CD4-positive, alpha-beta T cell treated with Interleukin-17A for 1 hour (primary cell): Measurements from ENCODE around the gene MSH5.

Experiments
- DNase-seq: peaks from one replicate; pipeline ENCODE4 v3.0.0-alpha.2; 2020

MSH5 gene

GRCh38 chr6:31730631-31731086 is 9.1 kb upstream of the MSH5 start:
- no peak for DNase-seq

GRCh38 chr6:31732029-31732428 is 7.8 kb upstream of the MSH5 start:
- no peak for DNase-seq

- DNase-seq: no peak
These were observed 6.1 kb upstream of the MSH5 start for GRCh38 chr6:31733734-31734133.

GRCh38 chr6:31734247-31734820 is 5.5 kb upstream of the MSH5 start:
- peak; percentile 13 for DNase-seq

GRCh38 chr6:31734821-31735406 is 4.9 kb upstream of the MSH5 start:
- DNase-seq: peak; percentile 84

GRCh38 chr6:31736021-31736767 is 3.6 kb upstream of the MSH5 start, which contains the start of gene CLIC1:
Gene CLIC1 (minus strand): TSS chr6:31736530. CDS start chr6:31736300, 230 bp downstream.
- DNase-seq: peak; percentile 82

GRCh38 chr6:31736768-31737314 is 3.0 kb upstream of the MSH5 start:
- no peak for DNase-seq

- DNase-seq: peak; percentile 46
These were observed 2.4 kb upstream of the MSH5 start for GRCh38 chr6:31737315-31737990.

- DNase-seq: peak; percentile 84
These were observed 1.5 kb upstream of the MSH5 start for GRCh38 chr6:31737991-31738979.

GRCh38 chr6:31740397-31741223 is 805 bp downstream of the MSH5 start:
- DNase-seq: no peak

GRCh38 chr6:31741815-31742214 is 2.0 kb downstream of the MSH5 start:
- DNase-seq: no peak

GRCh38 chr6:31742894-31743293 is 3.1 kb downstream of the MSH5 start:
- no peak for DNase-seq

GRCh38 chr6:31744422-31744821 is 4.6 kb downstream of the MSH5 start:
- DNase-seq: no peak

GRCh38 chr6:31749301-31750036 is 9.7 kb downstream of the MSH5 start:
- DNase-seq: no peak

GRCh38 chr6:31750411-31751022 is 10.7 kb downstream of the MSH5 start:
- DNase-seq: no peak

GRCh38 chr6:31752739-31753319 is 13.0 kb downstream of the MSH5 start:
- DNase-seq: no peak

GRCh38 chr6:31758281-31758680 is 18.5 kb downstream of the MSH5 start:
- DNase-seq: no peak

- DNase-seq: no peak
These were observed 21.0 kb downstream of the MSH5 start for GRCh38 chr6:31760790-31761189.

- DNase-seq: no peak
These were observed 21.5 kb downstream of the MSH5 start for GRCh38 chr6:31761343-31761742.
